Activated CD4-positive, alpha-beta T cell treated with anti-CD3 and anti-CD28 coated beads for 24 hours (primary cell): ENCODE data around the gene L3MBTL1.
"Not testable (repeated sequence)": the region's sequence is repeated elsewhere in the genome, so short reads cannot be mapped to it uniquely, and the experiment has no call there.

Source experiments
- DNase-seq, 2 donors: peaks; one replicate each; pipeline ENCODE4 v3.0.0-alpha.2; 2020; ENCODE audit warnings: low read depth in 2 of 2

L3MBTL1 gene

GRCh38 chr20:43507150-43508080 is at the start of gene L3MBTL1:
L3MBTL1 (plus strand) TSS chr20:43507697; CDS start chr20:43513504, 5,807 bp downstream.
- DNase-seq: no peak

- DNase-seq: no peak
These were observed 49.0 kb upstream of the L3MBTL1 start for GRCh38 chr20:43458422-43458924.

- DNase-seq: no peak
These were observed 48.2 kb upstream of the L3MBTL1 start for GRCh38 chr20:43459022-43459942.

- no peak for DNase-seq
These were observed 47.2 kb upstream of the L3MBTL1 start for GRCh38 chr20:43460172-43460829.

GRCh38 chr20:43460830-43461200 is 46.7 kb upstream of the L3MBTL1 start:
- no peak for DNase-seq

- DNase-seq: no peak
These were observed 45.4 kb upstream of the L3MBTL1 start for GRCh38 chr20:43461894-43462659.

GRCh38 chr20:43462660-43463526 is 44.6 kb upstream of the L3MBTL1 start:
- no peak for DNase-seq

- DNase-seq: no peak
These were observed 43.8 kb upstream of the L3MBTL1 start for GRCh38 chr20:43463527-43464218.

GRCh38 chr20:43464219-43464790 is 43.2 kb upstream of the L3MBTL1 start:
- DNase-seq: no peak

GRCh38 chr20:43465625-43465943 is 41.9 kb upstream of the L3MBTL1 start:
- DNase-seq: no peak

GRCh38 chr20:43467589-43467988 is 39.9 kb upstream of the L3MBTL1 start:
- no peak for DNase-seq

- DNase-seq: no peak
These were observed 34.7 kb upstream of the L3MBTL1 start for GRCh38 chr20:43472671-43473380.

- DNase-seq: no peak
These were observed 34.2 kb upstream of the L3MBTL1 start for GRCh38 chr20:43473381-43473704.

- no peak for DNase-seq
These were observed 30.3 kb upstream of the L3MBTL1 start for GRCh38 chr20:43477193-43477592.

- DNase-seq: no peak
These were observed 29.9 kb upstream of the L3MBTL1 start for GRCh38 chr20:43477619-43478018.

- DNase-seq: no peak
These were observed 17.5 kb upstream of the L3MBTL1 start for GRCh38 chr20:43490038-43490437.

GRCh38 chr20:43492101-43492500 is 15.4 kb upstream of the L3MBTL1 start:
- DNase-seq: no peak

- DNase-seq: no peak
These were observed 12.1 kb upstream of the L3MBTL1 start for GRCh38 chr20:43495388-43495787.

- not testable (repeated sequence) for DNase-seq
These were observed 5.5 kb upstream of the L3MBTL1 start for GRCh38 chr20:43502021-43502420.
